GM12874 (cell line): Measurements from ENCODE around the gene UBE3C.

Source experiments
- CTCF ChIP-seq: IDR thresholded peaks from 2 replicates; pipeline ENCODE4 v1.5.1; 2011; ENCODE audit warnings: low read depth, mild to moderate bottlenecking, control low read depth, low read length, moderate library complexity; ENCODE audit not compliant: insufficient read depth

Gene UBE3C

DNA sequence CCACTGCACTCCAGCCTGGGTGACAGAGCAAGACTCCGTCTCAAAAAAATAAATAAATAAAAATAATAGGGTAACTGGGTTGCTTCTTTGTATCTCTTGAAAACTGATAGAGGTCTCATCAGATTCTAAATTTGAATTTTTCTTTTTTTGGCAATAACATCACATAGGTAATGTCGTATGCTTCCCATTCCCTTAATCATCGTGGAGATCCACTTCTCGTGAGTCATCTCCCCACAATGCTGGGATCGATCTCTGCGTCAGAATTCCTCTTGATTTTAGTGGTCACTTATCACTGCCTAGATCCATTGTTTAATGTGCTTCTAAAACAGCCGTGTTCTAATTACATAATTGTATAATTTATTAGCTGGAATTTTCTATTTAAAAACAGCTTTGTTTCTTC is 127.5 kb downstream of the UBE3C start:
- TF ChIP-seq CTCF = no peak

DNA sequence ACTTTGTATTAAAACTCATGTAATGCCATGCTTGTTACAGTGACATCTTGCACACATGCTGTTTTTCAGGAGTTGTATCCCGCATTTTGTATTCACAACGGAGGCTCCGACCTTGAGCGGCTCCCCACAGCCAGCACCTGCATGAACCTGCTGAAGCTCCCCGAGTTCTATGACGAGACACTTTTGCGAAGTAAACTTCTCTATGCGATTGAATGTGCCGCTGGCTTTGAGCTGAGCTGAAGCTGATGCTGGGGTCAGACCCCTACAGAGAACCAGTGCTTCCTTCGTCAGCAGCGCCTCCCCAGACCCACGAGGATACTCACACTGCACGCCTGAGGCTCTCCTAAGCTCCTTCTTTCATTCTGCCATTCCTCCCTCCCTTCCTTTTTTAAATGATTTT is 128.8 kb downstream of the UBE3C start:
- no peak for TF ChIP-seq CTCF

GRCh38 chr7:157267956-157268355 is 129.2 kb downstream of the UBE3C start:
- no peak for TF ChIP-seq CTCF

- no peak for TF ChIP-seq CTCF
These were observed 129.8 kb downstream of the UBE3C start for GRCh38 chr7:157268540-157268939.

DNA sequence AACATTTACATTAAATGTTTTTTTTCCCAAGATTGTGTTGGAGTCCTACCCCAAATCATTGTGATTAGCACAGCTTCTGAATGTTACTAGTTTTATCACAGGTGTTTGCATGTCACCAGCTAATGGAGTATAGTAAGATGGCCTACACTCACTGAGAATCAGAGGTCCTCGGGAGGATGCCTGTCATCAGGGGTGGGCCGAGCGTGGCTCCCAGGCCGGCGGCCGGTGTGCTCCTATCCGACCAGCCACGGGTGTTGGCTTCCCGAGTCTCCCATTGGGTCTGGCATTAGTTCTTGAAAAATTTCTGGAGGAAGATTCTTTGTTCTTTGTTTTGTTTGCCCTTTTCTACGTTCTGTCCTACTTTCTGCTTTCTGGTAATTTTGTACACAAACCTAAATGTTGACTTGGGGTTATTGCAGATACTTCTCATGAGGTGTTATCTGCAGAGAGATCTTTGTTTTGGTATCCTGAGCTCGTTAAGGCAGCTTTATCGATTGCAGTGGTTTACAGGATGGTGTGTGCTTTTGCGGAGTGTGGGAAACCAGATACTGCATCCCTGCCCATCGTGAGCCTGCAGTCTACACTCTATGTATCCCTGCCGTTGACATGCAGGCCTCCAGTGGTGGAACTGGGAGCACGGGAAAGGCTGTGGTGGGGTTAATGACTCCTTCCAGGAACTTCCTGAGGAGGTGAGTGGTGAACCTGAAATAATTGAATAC is 130.8 kb downstream of the UBE3C start:
- TF ChIP-seq CTCF = no peak

- TF ChIP-seq CTCF = no peak
These were observed 131.3 kb downstream of the UBE3C start for GRCh38 chr7:157270060-157270444.

- TF ChIP-seq CTCF = no peak
These were observed 132.7 kb downstream of the UBE3C start for GRCh38 chr7:157271315-157271990.

DNA sequence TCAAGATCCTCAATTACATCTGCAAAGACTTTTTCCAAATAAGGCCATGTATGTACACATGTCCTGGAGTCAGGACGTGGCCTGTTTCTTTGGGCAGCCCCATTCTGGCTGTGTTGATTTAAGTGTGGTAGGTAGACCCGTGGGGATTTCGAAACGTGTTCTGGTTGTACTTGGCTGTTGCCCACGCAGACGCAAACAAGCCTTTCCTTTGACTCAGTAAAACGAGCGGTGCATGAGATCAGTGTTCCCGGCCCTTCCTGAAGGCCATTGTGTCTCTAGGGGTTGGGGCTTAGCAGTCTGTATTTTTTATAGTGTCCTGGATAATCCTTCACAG is 133.2 kb downstream of the UBE3C start:
- no peak for TF ChIP-seq CTCF
